ENCODE results near the gene ANO1. TPM values are rescaled to one million over a fixed set of nuclear protein-coding genes. Genes with fewer than 3 reads are reported as not detected.

Gene ANO1
- total RNA-seq, 1 experiment from 2014 or later, result 41.7 TPM

- TF ChIP-seq EZH2 (IDR thresholded peaks at IDR 0.05) (no peak), POLR2AphosphoS5 (IDR thresholded peaks at IDR 0.05; ENCODE audit: low read depth, low read length) (no peak), ZFX (IDR thresholded peaks at IDR 0.05) (no peak)
Measured at GRCh38 chr11:70187771-70188170, 109.7 kb downstream of the ANO1 start (continued).

GRCh38 chr11:70189622-70190021, 111.5 kb downstream of the ANO1 start:
- ChIA-PET CTCF (no interaction called here), POLR2A (no interaction called here), RAD21 (ENCODE audit: low non-redundant PET in 1 of 2, low total read pairs in 2 of 2, uncharacterized antibody in 2 of 2, unreplicated experiment in 2 of 2) (no interaction called here)
- Histone ChIP-seq H3K9ac (ENCODE audit: low read length) (no peak overlapping the region), H3K4me3 (replicated peaks in 1 of 2; ENCODE audit: low read depth in 1 of 2, low read length in 2 of 2) (no peak overlapping the region), H3K79me2 (ENCODE audit: insufficient read depth, low read length) (no peaks in the 10 kb centered on the region), H3K9me3 (ENCODE audit: control insufficient read depth in 1 of 2, insufficient read depth in 1 of 2, low read depth in 1 of 2, low read length in 2 of 2) (no peaks in the 10 kb centered on the region), H4K20me1 (ENCODE audit: insufficient read depth) (no peaks in the 10 kb centered on the region), H3K4me1 (ENCODE audit: control insufficient read depth in 1 of 2, insufficient read depth in 2 of 2, low read length in 2 of 2) (peaks cover 0 to 15% of the 10 kb centered on the region in 2 experiments; a peak in 2 of 4 replicates), H3K36me3 (ENCODE audit: control insufficient read depth in 1 of 2, insufficient read depth in 2 of 2, low read length in 2 of 2) (no peaks in the 10 kb centered on the region), H3K27ac (ENCODE audit: low read depth, low read length) (no peak overlapping the region), H3K4me2 (ENCODE audit: low read length) (no peak overlapping the region), H2AFZ (ENCODE audit: low read depth, low read length, poor library complexity, severe bottlenecking) (no peak overlapping the region), H3K27me3 (ENCODE audit: insufficient read depth, low read length) (no peaks in the 10 kb centered on the region), H3K9me2 (ENCODE audit: insufficient read depth) (no peaks in the 10 kb centered on the region)
- no peak for DNase-seq (ENCODE audit: low read depth, low spot score)
- ATAC-seq, result no peak
- intact Hi-C loops (cut with micrococcal nuclease), result loop anchor here (5.0 kb wide), 2 partner anchors 107 to 502 kb away; no protein-coding TSS in a partner anchor
- no TSS peak for BruUV-seq (replicated peaks)
- TF ChIP-seq POLR2A (IDR thresholded peaks at IDR 0.05; ENCODE audit: borderline replicate concordance, extremely low read depth, insufficient read depth, insufficient read length), result no peak
- TF ChIP-seq ELF1 (IDR thresholded peaks at IDR 0.05; ENCODE audit: borderline replicate concordance, low read depth), result no peak
- TF ChIP-seq CTCF (IDR thresholded peaks at IDR 0.05 in 2 of 3, conservative IDR thresholded peaks at IDR 0.05 in 1 of 3; ENCODE audit: borderline replicate concordance in 1 of 3, insufficient read depth in 1 of 3, low read depth in 2 of 3, low read length in 2 of 3), result no peak
- TF ChIP-seq ZNF274 (IDR thresholded peaks at IDR 0.05; ENCODE audit: low read depth, low read length), result no peak
- no peak for TF ChIP-seq SIN3A (IDR thresholded peaks at IDR 0.05; ENCODE audit: low read depth)
- no peak for TF ChIP-seq ZFX (IDR thresholded peaks at IDR 0.05)
- no peak for TF ChIP-seq REST (IDR thresholded peaks at IDR 0.05; ENCODE audit: low read depth)
- no peak for TF ChIP-seq SP1 (IDR thresholded peaks at IDR 0.05; ENCODE audit: low read depth)
- no peak for TF ChIP-seq TCF7L2 (IDR thresholded peaks at IDR 0.05; ENCODE audit: borderline replicate concordance, extremely low read depth, insufficient read depth, insufficient read length)
- TF ChIP-seq ATF3 (IDR thresholded peaks at IDR 0.05), result no peak
- TF ChIP-seq YY1 (IDR thresholded peaks at IDR 0.05; ENCODE audit: extremely low read depth, insufficient replicate concordance, low read depth, low read length), result no peak
- no peak for TF ChIP-seq EZH2phosphoT487 (IDR thresholded peaks at IDR 0.05; ENCODE audit: borderline replicate concordance)
- no peak for TF ChIP-seq POLR2AphosphoS5 (IDR thresholded peaks at IDR 0.05; ENCODE audit: low read depth, low read length)
- TF ChIP-seq RAD21 (IDR thresholded peaks at IDR 0.05; ENCODE audit: low read depth), result no peak

All from HCT116 (cell line).